ENCODE data around the gene CENPI. TPM values are rescaled to one million over a fixed set of nuclear protein-coding genes. Genes with fewer than 3 reads are reported as not detected.

The CENPI gene
- polyA plus RNA-seq, 3 donors = 7.7 to 9.9 (median 8.9) TPM

Other genes starting within 250 kb of the CENPI start
- gene NOX1, start 223.8 kb upstream of the CENPI start, polyA plus RNA-seq (ENCODE audit: insufficient read length in 3 of 3) = under 1 TPM; 0.33 to 0.97 (median 0.74) TPM
- gene XKRX, start 169.3 kb upstream of the CENPI start, polyA plus RNA-seq (ENCODE audit: insufficient read length in 3 of 3) = under 1 TPM; 0.23 to 0.35 (median 0.28) TPM
- under 1 TPM in 2 of 3 donors, not detected in 1; 0.10 to 0.18 TPM for gene ARL13A, start 128.5 kb upstream of the CENPI start, polyA plus RNA-seq (ENCODE audit: insufficient read length in 3 of 3)
- gene TRMT2B, start 46.1 kb upstream of the CENPI start, polyA plus RNA-seq (ENCODE audit: insufficient read length in 3 of 3) = 10 to 100 TPM; 11.2 to 14.1 (median 11.4) TPM
- 10 to 100 TPM in 1 of 3 donors, 1 to 10 TPM in 2; 7.9 to 10.6 (median 9.1) TPM for gene TMEM35A, start 19.3 kb upstream of the CENPI start, polyA plus RNA-seq (ENCODE audit: insufficient read length in 3 of 3)
- gene DRP2, start 121.6 kb downstream of the CENPI start, polyA plus RNA-seq (ENCODE audit: insufficient read length in 3 of 3) = 1 to 10 TPM; 1.7 to 1.9 (median 1.8) TPM
- gene TAF7L, start 193.1 kb downstream of the CENPI start, polyA plus RNA-seq (ENCODE audit: insufficient read length in 3 of 3) = under 1 TPM; 0.44 to 0.58 (median 0.52) TPM

Measured in right renal cortex interstitium (tissue), 3 donors.